ENCODE measurements around the gene NDUFAF3.

DNA sequence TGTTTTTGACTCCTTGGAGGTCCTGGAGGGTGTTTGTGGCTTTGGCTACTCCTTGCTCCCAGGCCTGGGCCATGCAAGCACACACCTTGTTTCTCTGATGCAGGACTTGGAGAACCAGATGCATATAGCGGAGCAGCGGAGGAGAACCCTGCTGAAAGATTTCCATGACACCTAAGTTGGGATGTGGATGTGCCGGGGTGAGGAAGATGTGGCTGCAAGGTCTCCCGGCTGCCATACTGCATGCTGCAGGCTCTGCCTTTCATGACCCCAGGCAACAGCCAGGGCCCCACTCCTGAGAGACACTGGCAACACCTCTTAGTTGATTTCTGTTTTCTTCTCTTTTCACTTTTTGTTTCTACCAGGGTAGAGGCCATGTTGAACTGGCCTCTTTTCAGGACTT is 38.8 kb upstream of the NDUFAF3 start:
- TF ChIP-seq CSDC2 (CRISPR knock-in tag; IDR thresholded peaks at IDR 0.05) (no peak), GLIS3 (CRISPR knock-in tag; IDR thresholded peaks at IDR 0.05) (no peak), TCF4 (CRISPR knock-in tag; IDR thresholded peaks at IDR 0.05; ENCODE audit: borderline replicate concordance) (no peak), ZNF565 (CRISPR knock-in tag; conservative IDR thresholded peaks at IDR 0.05; ENCODE audit: low read depth) (no peak), ZNF70 (CRISPR knock-in tag; IDR thresholded peaks at IDR 0.05) (no peak), ZFP3 (CRISPR knock-in tag; IDR thresholded peaks at IDR 0.05) (no peak), ISL1 (CRISPR knock-in tag; IDR thresholded peaks at IDR 0.05) (no peak), BACH2 (CRISPR knock-in tag; IDR thresholded peaks at IDR 0.05; ENCODE audit: borderline replicate concordance) (no peak), ZC3H10 (CRISPR knock-in tag; IDR thresholded peaks at IDR 0.05) (no peak)
- TF ChIP-seq, protein P1, sequence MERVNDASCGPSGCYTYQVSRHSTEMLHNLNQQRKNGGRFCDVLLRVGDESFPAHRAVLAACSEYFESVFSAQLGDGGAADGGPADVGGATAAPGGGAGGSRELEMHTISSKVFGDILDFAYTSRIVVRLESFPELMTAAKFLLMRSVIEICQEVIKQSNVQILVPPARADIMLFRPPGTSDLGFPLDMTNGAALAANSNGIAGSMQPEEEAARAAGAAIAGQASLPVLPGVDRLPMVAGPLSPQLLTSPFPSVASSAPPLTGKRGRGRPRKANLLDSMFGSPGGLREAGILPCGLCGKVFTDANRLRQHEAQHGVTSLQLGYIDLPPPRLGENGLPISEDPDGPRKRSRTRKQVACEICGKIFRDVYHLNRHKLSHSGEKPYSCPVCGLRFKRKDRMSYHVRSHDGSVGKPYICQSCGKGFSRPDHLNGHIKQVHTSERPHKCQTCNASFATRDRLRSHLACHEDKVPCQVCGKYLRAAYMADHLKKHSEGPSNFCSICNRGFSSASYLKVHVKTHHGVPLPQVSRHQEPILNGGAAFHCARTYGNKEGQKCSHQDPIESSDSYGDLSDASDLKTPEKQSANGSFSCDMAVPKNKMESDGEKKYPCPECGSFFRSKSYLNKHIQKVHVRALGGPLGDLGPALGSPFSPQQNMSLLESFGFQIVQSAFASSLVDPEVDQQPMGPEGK (CRISPR knock-in tag; IDR thresholded peaks at IDR 0.05; ENCODE audit: borderline replicate concordance): no peak
